ENCODE results near the gene NOP10.

Gene NOP10

GRCh38 chr15:34314491-34315490 is 28.1 kb downstream of the NOP10 start:
- H3K27me3 ChIP-seq (ENCODE audit: control insufficient read depth in 1 of 2, insufficient read depth in 2 of 2, low read length in 2 of 2) = no peaks in the 10 kb centered on the region
- H3K4me1 ChIP-seq (ENCODE audit: control insufficient read depth in 1 of 2, insufficient read depth in 2 of 2, low read length in 2 of 2) = peaks cover 5 to 7% of the 10 kb centered on the region in 2 donors
- H3K27ac ChIP-seq (ENCODE audit: low read depth, low read length) = no peak overlapping the region
- H3K36me3 ChIP-seq (ENCODE audit: control insufficient read depth in 1 of 2, insufficient read depth in 2 of 2, low read length in 2 of 2) = no peaks in the 10 kb centered on the region
- H3K9ac ChIP-seq (ENCODE audit: low read depth in 1 of 2, low read length in 2 of 2) = no peak overlapping the region
- H3K4me3 ChIP-seq (ENCODE audit: low read depth in 1 of 2, low read length in 2 of 2) = no peak overlapping the region
- H3K9me3 ChIP-seq (ENCODE audit: control insufficient read depth in 1 of 2, low read length in 2 of 2) = no peaks in the 10 kb centered on the region

GRCh38 chr15:34311563-34311962 is 31.4 kb downstream of the NOP10 start:
- Histone ChIP-seq H3K4me1 (ENCODE audit: control insufficient read depth in 1 of 2, insufficient read depth in 2 of 2, low read length in 2 of 2) (peaks cover under 1 to 4% of the 10 kb centered on the region in 2 donors), H3K36me3 (ENCODE audit: control insufficient read depth in 1 of 2, insufficient read depth in 2 of 2, low read length in 2 of 2) (peaks cover 0 to 3% of the 10 kb centered on the region in 2 donors), H3K27ac (ENCODE audit: low read depth, low read length) (no peak overlapping the region), H3K9ac (ENCODE audit: low read depth in 1 of 2, low read length in 2 of 2) (no peak overlapping the region), H3K4me3 (ENCODE audit: low read depth in 1 of 2, low read length in 2 of 2) (no peak overlapping the region), H3K27me3 (ENCODE audit: control insufficient read depth in 1 of 2, insufficient read depth in 2 of 2, low read length in 2 of 2) (no peaks in the 10 kb centered on the region), H3K9me3 (ENCODE audit: control insufficient read depth in 1 of 2, low read length in 2 of 2) (no peaks in the 10 kb centered on the region)

- Histone ChIP-seq H3K36me3 (ENCODE audit: control insufficient read depth in 1 of 2, insufficient read depth in 2 of 2, low read length in 2 of 2) (peaks cover 0 to 3% of the 10 kb centered on the region in 2 donors), H3K9me3 (ENCODE audit: control insufficient read depth in 1 of 2, low read length in 2 of 2) (no peaks in the 10 kb centered on the region), H3K4me1 (ENCODE audit: control insufficient read depth in 1 of 2, insufficient read depth in 2 of 2, low read length in 2 of 2) (no peaks in the 10 kb centered on the region), H3K27me3 (ENCODE audit: control insufficient read depth in 1 of 2, insufficient read depth in 2 of 2, low read length in 2 of 2) (no peaks in the 10 kb centered on the region), H3K4me3 (ENCODE audit: low read depth in 1 of 2, low read length in 2 of 2) (no peak overlapping the region), H3K27ac (ENCODE audit: low read depth, low read length) (no peak overlapping the region), H3K9ac (ENCODE audit: low read depth in 1 of 2, low read length in 2 of 2) (no peak overlapping the region)
Observed at GRCh38 chr15:34304613-34305012, 38.3 kb downstream of the NOP10 start.

GRCh38 chr15:34301058-34301457 is 41.9 kb downstream of the NOP10 start:
- Histone ChIP-seq H3K36me3 (ENCODE audit: control insufficient read depth in 1 of 2, insufficient read depth in 2 of 2, low read length in 2 of 2) (no peaks in the 10 kb centered on the region), H3K27me3 (ENCODE audit: control insufficient read depth in 1 of 2, insufficient read depth in 2 of 2, low read length in 2 of 2) (no peaks in the 10 kb centered on the region), H3K4me3 (ENCODE audit: low read depth in 1 of 2, low read length in 2 of 2) (no peak overlapping the region), H3K9me3 (ENCODE audit: control insufficient read depth in 1 of 2, low read length in 2 of 2) (no peaks in the 10 kb centered on the region), H3K4me1 (ENCODE audit: control insufficient read depth in 1 of 2, insufficient read depth in 2 of 2, low read length in 2 of 2) (no peaks in the 10 kb centered on the region), H3K9ac (ENCODE audit: low read depth in 1 of 2, low read length in 2 of 2) (no peak overlapping the region), H3K27ac (ENCODE audit: low read depth, low read length) (no peak overlapping the region)

- Histone ChIP-seq H3K36me3 (ENCODE audit: control insufficient read depth in 1 of 2, insufficient read depth in 2 of 2, low read length in 2 of 2) (peaks cover 0 to 5% of the 10 kb centered on the region in 2 donors), H3K9ac (ENCODE audit: low read depth in 1 of 2, low read length in 2 of 2) (no peak overlapping the region), H3K4me1 (ENCODE audit: control insufficient read depth in 1 of 2, insufficient read depth in 2 of 2, low read length in 2 of 2) (no peaks in the 10 kb centered on the region), H3K27ac (ENCODE audit: low read depth, low read length) (no peak overlapping the region), H3K4me3 (ENCODE audit: low read depth in 1 of 2, low read length in 2 of 2) (no peak overlapping the region), H3K27me3 (ENCODE audit: control insufficient read depth in 1 of 2, insufficient read depth in 2 of 2, low read length in 2 of 2) (no peaks in the 10 kb centered on the region), H3K9me3 (ENCODE audit: control insufficient read depth in 1 of 2, low read length in 2 of 2) (no peaks in the 10 kb centered on the region)
Observed at GRCh38 chr15:34297059-34297458, 45.9 kb downstream of the NOP10 start.

- H3K9ac ChIP-seq (ENCODE audit: low read depth in 1 of 2, low read length in 2 of 2) = no peak overlapping the region
- no peaks in the 10 kb centered on the region for H3K4me1 ChIP-seq (ENCODE audit: control insufficient read depth in 1 of 2, insufficient read depth in 2 of 2, low read length in 2 of 2)
- peaks cover 0 to 5% of the 10 kb centered on the region in 2 donors for H3K36me3 ChIP-seq (ENCODE audit: control insufficient read depth in 1 of 2, insufficient read depth in 2 of 2, low read length in 2 of 2)
- no peak overlapping the region for H3K4me3 ChIP-seq (ENCODE audit: low read depth in 1 of 2, low read length in 2 of 2)
- H3K9me3 ChIP-seq (ENCODE audit: control insufficient read depth in 1 of 2, low read length in 2 of 2) = no peaks in the 10 kb centered on the region
- no peaks in the 10 kb centered on the region for H3K27me3 ChIP-seq (ENCODE audit: control insufficient read depth in 1 of 2, insufficient read depth in 2 of 2, low read length in 2 of 2)
- no peak overlapping the region for H3K27ac ChIP-seq (ENCODE audit: low read depth, low read length)
Observed at GRCh38 chr15:34292621-34293020, 50.3 kb downstream of the NOP10 start.

Data from duodenal mucosa (tissue), 2 donors.